NOMO-1 (cell line): ENCODE data around the gene BDNF.
A peak's percentile ranks its signal among the peaks of the same experiment; 100 is the strongest.

Source experiments
- DNase-seq, 2 experiments: peaks; one replicate each; lab custom pipeline; 2025; ENCODE audit not compliant: unreplicated experiment in 2 of 2; lab: John Stamatoyannopoulos, UW

Gene BDNF

GRCh38 chr11:27626938-27627586 is 73.2 kb downstream of the BDNF start:
- DNase-seq: no peak

GRCh38 chr11:27626269-27626937 is 73.9 kb downstream of the BDNF start:
- no peak for DNase-seq

- DNase-seq: no peak
Observed at GRCh38 chr11:27625347-27625912, 74.8 kb downstream of the BDNF start.

- no peak for DNase-seq
Observed at GRCh38 chr11:27623945-27624523, 76.2 kb downstream of the BDNF start.

- DNase-seq: no peak
Observed at GRCh38 chr11:27622541-27623300, 77.5 kb downstream of the BDNF start.

GRCh38 chr11:27621405-27622161 is 78.7 kb downstream of the BDNF start:
- DNase-seq: no peak

- no peak for DNase-seq
Observed at GRCh38 chr11:27619763-27620335, 80.4 kb downstream of the BDNF start.

- peak in 1 of 2 experiments; percentile 4 for DNase-seq
Observed at GRCh38 chr11:27619039-27619574, 81.1 kb downstream of the BDNF start.

GRCh38 chr11:27618281-27618915 is 81.9 kb downstream of the BDNF start:
- peak; percentile 7 to 42 for DNase-seq

- DNase-seq: no peak
Observed at GRCh38 chr11:27616711-27617110, 83.5 kb downstream of the BDNF start.

GRCh38 chr11:27615833-27616232 is 84.4 kb downstream of the BDNF start:
- DNase-seq: no peak

GRCh38 chr11:27614092-27614491 is 86.2 kb downstream of the BDNF start:
- no peak for DNase-seq

- DNase-seq: no peak
Observed at GRCh38 chr11:27612932-27613880, 87.0 kb downstream of the BDNF start.

- no peak for DNase-seq
Observed at GRCh38 chr11:27611947-27612455, 88.3 kb downstream of the BDNF start.

GRCh38 chr11:27611390-27611789 is 88.9 kb downstream of the BDNF start:
- no peak for DNase-seq

- no peak for DNase-seq
Observed at GRCh38 chr11:27610946-27611345, 89.3 kb downstream of the BDNF start.

- no peak for DNase-seq
Observed at GRCh38 chr11:27610280-27610679, 90.0 kb downstream of the BDNF start.

- DNase-seq: no peak
Observed at GRCh38 chr11:27608951-27609350, 91.3 kb downstream of the BDNF start.
